ENCODE data around the gene TP53BP1.

The TP53BP1 gene

GRCh38 chr15:43488790-43489189, 4.2 kb downstream of the TP53BP1 start:
- DNase-seq: no peak

- no peak for DNase-seq
Measured at GRCh38 chr15:43487271-43487895, 5.6 kb downstream of the TP53BP1 start.

- DNase-seq: no peak
Measured at GRCh38 chr15:43484455-43484854, 8.5 kb downstream of the TP53BP1 start.

- DNase-seq: peak; percentile 13 to 32 (median 20)
Measured at GRCh38 chr15:43483297-43484128, 9.4 kb downstream of the TP53BP1 start.

GRCh38 chr15:43473885-43474284, 19.1 kb downstream of the TP53BP1 start:
- DNase-seq: no peak

- no peak for DNase-seq
Measured at GRCh38 chr15:43471975-43472374, 21.0 kb downstream of the TP53BP1 start.

GRCh38 chr15:43469867-43470266, 23.1 kb downstream of the TP53BP1 start:
- no peak for DNase-seq

- peak; percentile 46 to 77 (median 76) for DNase-seq
Measured at GRCh38 chr15:43465100-43465499, 27.9 kb downstream of the TP53BP1 start.

- no peak for DNase-seq
Measured at GRCh38 chr15:43463998-43464397, 29.0 kb downstream of the TP53BP1 start.

GRCh38 chr15:43463507-43463906, 29.4 kb downstream of the TP53BP1 start:
- peak in 1 of 3 donors; percentile 17 for DNase-seq

- peak in 2 of 3 donors; percentile 3 to 36 for DNase-seq
Measured at GRCh38 chr15:43449981-43450380, 43.0 kb downstream of the TP53BP1 start.

- DNase-seq: no peak
Measured at GRCh38 chr15:43446344-43446743, 46.6 kb downstream of the TP53BP1 start.

- DNase-seq: peak in 2 of 3 donors; percentile 10 to 12
Measured at GRCh38 chr15:43441316-43441715, 51.6 kb downstream of the TP53BP1 start.

- peak; percentile 82 to 95 (median 94) for DNase-seq
Measured at GRCh38 chr15:43440721-43441281, 52.2 kb downstream of the TP53BP1 start.

GRCh38 chr15:43439268-43439667, 53.7 kb downstream of the TP53BP1 start:
- no peak for DNase-seq

- no peak for DNase-seq
Measured at GRCh38 chr15:43436395-43436794, 56.6 kb downstream of the TP53BP1 start.

- DNase-seq: no peak
Measured at GRCh38 chr15:43434446-43434845, 58.5 kb downstream of the TP53BP1 start.

GRCh38 chr15:43433661-43434303, 59.2 kb downstream of the TP53BP1 start:
- DNase-seq: no peak

GRCh38 chr15:43433165-43433564, 59.8 kb downstream of the TP53BP1 start:
- DNase-seq: peak in 1 of 3 donors; percentile 17

GRCh38 chr15:43429687-43430086, 63.3 kb downstream of the TP53BP1 start:
- no peak for DNase-seq

GRCh38 chr15:43423793-43424192, 69.2 kb downstream of the TP53BP1 start:
- peak in 1 of 3 donors; percentile 4 for DNase-seq

GRCh38 chr15:43420876-43421275, 72.1 kb downstream of the TP53BP1 start:
- DNase-seq: no peak

- DNase-seq: no peak
Measured at GRCh38 chr15:43420435-43420834, 72.5 kb downstream of the TP53BP1 start.

Measured in suppressor macrophage treated with lipopolysaccharide for 1 hour (primary cell).